SIG-M5 treated with dmso at 0.1 percent for 504 hours (cell line): ENCODE data around the gene OR56A3.

ENCODE experiments used
- DNase-seq: peaks from one replicate; lab custom pipeline; 2025; ENCODE audit not compliant: unreplicated experiment; lab: John Stamatoyannopoulos, UW

Gene OR56A3

GRCh38 chr11:5968394-5968793, 26.3 kb downstream of the OR56A3 start, which contains the start of gene OR56A5:
TSS of gene OR56A5 (minus strand) at chr11:5968494. CDS start at chr11:5968494, 0 bp downstream.
- no peak for DNase-seq

- no peak for DNase-seq
These were observed 31.5 kb downstream of the OR56A3 start for GRCh38 chr11:5973530-5973929.

- peak; percentile 3 for DNase-seq
These were observed 41.4 kb downstream of the OR56A3 start for GRCh38 chr11:5983443-5983842.

GRCh38 chr11:5986885-5987284, 44.8 kb downstream of the OR56A3 start, which contains the start of gene OR52L1:
TSS of gene OR52L1 (minus strand) at chr11:5986985. CDS start at chr11:5986930, 55 bp downstream.
- no peak for DNase-seq

- DNase-seq: no peak
These were observed 47.2 kb downstream of the OR56A3 start for GRCh38 chr11:5989203-5989602.

- no peak for DNase-seq
These were observed 50.1 kb downstream of the OR56A3 start for GRCh38 chr11:5992150-5992549.

- DNase-seq: peak; percentile 25
These were observed 50.7 kb downstream of the OR56A3 start for GRCh38 chr11:5992604-5993251.

GRCh38 chr11:5994791-5995190, 52.7 kb downstream of the OR56A3 start:
- DNase-seq: no peak
